SK-N-MC (cell line): ENCODE measurements around the gene KIAA1755.
"Not testable (repeated sequence)": the region's sequence is repeated elsewhere in the genome, so short reads cannot be mapped to it uniquely, and the experiment has no call there.

Experiments
- EZH2 ChIP-seq: fragments of 200-600 bp; sonication (generic); IDR thresholded peaks from one replicate; pipeline ENCODE4 v1.6.1; 2017; ENCODE audit warnings: antibody characterized with exemption
- FOXP2 ChIP-seq: optimal IDR thresholded peaks from 2 replicates; pipeline ENCODE3; 2011; ENCODE audit warnings: mild to moderate bottlenecking, moderate library complexity; ENCODE audit not compliant: insufficient read depth; ENCODE audit errors: extremely low read length, control extremely low read depth
- POLR2AphosphoS5 ChIP-seq: IDR thresholded peaks from 2 replicates; pipeline ENCODE4 v1.6.1; 2012; ENCODE audit warnings: mild to moderate bottlenecking, low read depth, low read length, borderline replicate concordance

GRCh38 chr20:38281176-38281915 is 20.8 kb upstream of the KIAA1755 start:
- TF ChIP-seq POLR2AphosphoS5, EZH2, FOXP2: not testable (repeated sequence)
